Hematopoietic multipotent progenitor cell treated with erythropoietin and hydrocortisone succinate and interleukin-3 and kit ligand, for 6 days (in vitro differentiated cells): ENCODE results near the gene CLEC1A.

Experiments
- DNase-seq: peaks from one replicate; pipeline ENCODE4 v3.0.0-alpha.2; 2015

CLEC1A gene

GRCh38 chr12:10098791-10099190, at the start of gene CLEC1A:
Gene CLEC1A, minus strand, starts transcription at chr12:10098985. Its CDS starts 63 bp downstream, at chr12:10098922.
- DNase-seq = no peak

GRCh38 chr12:10147714-10148403, 49.1 kb upstream of the CLEC1A start:
- no peak for DNase-seq

GRCh38 chr12:10142976-10143589, 44.3 kb upstream of the CLEC1A start:
- DNase-seq = no peak

- peak; percentile 82 for DNase-seq
These were observed 41.2 kb upstream of the CLEC1A start for GRCh38 chr12:10140001-10140400.

GRCh38 chr12:10136637-10137205, 37.9 kb upstream of the CLEC1A start:
- no peak for DNase-seq

GRCh38 chr12:10135126-10135525, 36.3 kb upstream of the CLEC1A start:
- DNase-seq = no peak

- no peak for DNase-seq
These were observed 34.1 kb upstream of the CLEC1A start for GRCh38 chr12:10132850-10133370.

- DNase-seq = peak; percentile 35
These were observed 32.4 kb upstream of the CLEC1A start for GRCh38 chr12:10131111-10131690.

GRCh38 chr12:10130042-10130441, 31.3 kb upstream of the CLEC1A start, which contains the start of gene CLEC7A:
Gene CLEC7A, minus strand, starts transcription at chr12:10130199. Its CDS starts 117 bp downstream, at chr12:10130082.
- peak; percentile 14 for DNase-seq

- peak; percentile 61 for DNase-seq
These were observed 29.9 kb upstream of the CLEC1A start for GRCh38 chr12:10128687-10129086.

GRCh38 chr12:10126413-10126812, 27.6 kb upstream of the CLEC1A start:
- DNase-seq = no peak

- no peak for DNase-seq
These were observed 23.9 kb upstream of the CLEC1A start for GRCh38 chr12:10122689-10123088.

GRCh38 chr12:10121278-10121677, 22.5 kb upstream of the CLEC1A start:
- peak; percentile 65 for DNase-seq

GRCh38 chr12:10119066-10119465, 20.3 kb upstream of the CLEC1A start:
- DNase-seq = no peak

- DNase-seq = no peak
These were observed 17.1 kb upstream of the CLEC1A start for GRCh38 chr12:10115890-10116289.

GRCh38 chr12:10115311-10115710, 16.5 kb upstream of the CLEC1A start:
- no peak for DNase-seq

GRCh38 chr12:10113920-10114319, 15.1 kb upstream of the CLEC1A start:
- DNase-seq = no peak

- no peak for DNase-seq
These were observed 14.3 kb upstream of the CLEC1A start for GRCh38 chr12:10113075-10113474.

GRCh38 chr12:10111451-10111850, 12.7 kb upstream of the CLEC1A start:
- DNase-seq = no peak

GRCh38 chr12:10110256-10110844, 11.6 kb upstream of the CLEC1A start:
- DNase-seq = no peak

GRCh38 chr12:10102322-10102721, 3.5 kb upstream of the CLEC1A start:
- DNase-seq = no peak

- DNase-seq = no peak
These were observed 2.9 kb upstream of the CLEC1A start for GRCh38 chr12:10101648-10102220.

GRCh38 chr12:10101042-10101579, 2.3 kb upstream of the CLEC1A start:
- no peak for DNase-seq
